Right lobe of liver (tissue), 4 donors: Measurements from ENCODE around the gene PRDM7.

Experiments
- CTCF ChIP-seq, 4 donors: fragments of 200-600 bp in 3 of 4; fragments of 450-650 bp in 1 of 4; IDR thresholded peaks; one replicate each; pipeline versions ENCODE4 v1.5.1 to v1.8.0; 2016 to 2022; ENCODE audit warnings: antibody characterized with exemption in 4 of 4, mild to moderate bottlenecking in 2 of 4
- POLR2A ChIP-seq: fragments of 450-650 bp; IDR thresholded peaks from one replicate; pipeline ENCODE4 v1.6.1; 2017; ENCODE audit warnings: antibody characterized with exemption, mild to moderate bottlenecking
- donor health status: DM: no; HTN: no; CAD: no.
- donor health status: DM: no; HTN: no; CAD: no.
- donor health status: DM: no; HTN: yes; CAD: no.

GRCh38 chr16:90035902-90036301 is 41.2 kb downstream of the PRDM7 start:
- TF ChIP-seq CTCF (IDR thresholded peaks at IDR 0.05) = no peak
- TF ChIP-seq POLR2A = no peak
